ENCODE results near the gene SLC25A38.

DNA sequence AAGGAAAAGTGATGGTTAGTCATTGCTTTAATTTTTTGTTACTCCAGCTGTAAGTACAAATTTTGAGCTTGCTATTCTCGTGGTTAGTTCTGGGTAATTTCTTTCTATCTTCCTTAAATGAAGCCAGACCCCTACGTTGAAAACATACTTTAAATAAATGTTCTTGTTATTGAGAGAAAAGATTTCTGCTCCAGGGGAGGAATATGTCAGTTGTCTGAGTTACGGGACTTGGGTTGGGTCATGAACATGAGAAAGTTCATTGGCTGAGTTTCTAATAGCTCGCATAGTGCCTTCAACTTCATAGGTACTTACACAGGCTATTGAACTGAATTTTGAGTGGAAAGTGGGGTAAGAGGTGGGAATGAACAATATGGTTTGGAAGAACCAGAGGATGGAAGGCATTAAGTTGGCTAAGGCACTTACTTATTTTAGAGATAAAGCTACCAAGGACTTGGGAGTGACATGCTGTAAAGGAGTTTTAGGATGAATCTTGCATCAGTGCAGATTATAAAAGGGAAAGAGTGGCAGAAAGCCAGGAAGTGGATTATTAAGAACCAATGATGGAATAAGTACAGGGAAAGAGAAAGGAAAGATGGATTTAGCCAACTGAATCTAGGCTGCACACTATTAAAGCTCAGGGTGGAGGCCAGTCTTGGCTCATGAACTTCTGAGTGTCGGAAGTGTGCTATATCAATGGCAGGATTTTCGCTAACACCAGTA is 24.8 kb downstream of the SLC25A38 start:
- TF ChIP-seq, protein P1, sequence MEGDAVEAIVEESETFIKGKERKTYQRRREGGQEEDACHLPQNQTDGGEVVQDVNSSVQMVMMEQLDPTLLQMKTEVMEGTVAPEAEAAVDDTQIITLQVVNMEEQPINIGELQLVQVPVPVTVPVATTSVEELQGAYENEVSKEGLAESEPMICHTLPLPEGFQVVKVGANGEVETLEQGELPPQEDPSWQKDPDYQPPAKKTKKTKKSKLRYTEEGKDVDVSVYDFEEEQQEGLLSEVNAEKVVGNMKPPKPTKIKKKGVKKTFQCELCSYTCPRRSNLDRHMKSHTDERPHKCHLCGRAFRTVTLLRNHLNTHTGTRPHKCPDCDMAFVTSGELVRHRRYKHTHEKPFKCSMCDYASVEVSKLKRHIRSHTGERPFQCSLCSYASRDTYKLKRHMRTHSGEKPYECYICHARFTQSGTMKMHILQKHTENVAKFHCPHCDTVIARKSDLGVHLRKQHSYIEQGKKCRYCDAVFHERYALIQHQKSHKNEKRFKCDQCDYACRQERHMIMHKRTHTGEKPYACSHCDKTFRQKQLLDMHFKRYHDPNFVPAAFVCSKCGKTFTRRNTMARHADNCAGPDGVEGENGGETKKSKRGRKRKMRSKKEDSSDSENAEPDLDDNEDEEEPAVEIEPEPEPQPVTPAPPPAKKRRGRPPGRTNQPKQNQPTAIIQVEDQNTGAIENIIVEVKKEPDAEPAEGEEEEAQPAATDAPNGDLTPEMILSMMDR (IDR thresholded peaks at IDR 0.05; ENCODE audit: insufficient read depth, low read depth, low read length) = no peak
- TF ChIP-seq EZH2 (IDR thresholded peaks at IDR 0.05; ENCODE audit: insufficient read depth, low read length) = no peak
